ENCODE data around the gene ZNF850. TPM values are rescaled to one million over a fixed set of nuclear protein-coding genes. Genes with fewer than 3 reads are reported as not detected.

The ZNF850 gene
- total RNA-seq (4.2 TPM), polyA plus RNA-seq (ENCODE audit: insufficient read depth, low read depth, low replicate concordance) (0.09 TPM)
- long read RNA-seq, donor 1, full-length matches to known transcripts = 1 of 1 reads
- long read RNA-seq, donor 1, partial matches to known transcripts = 0 of 1 reads
- long read RNA-seq, donor 1, other reads (novel, unspliced or antisense) = 0 of 1 reads
- long read RNA-seq, donor 2, partial matches to known transcripts = 5 of 5 reads
- long read RNA-seq, donor 2, other reads (novel, unspliced or antisense) = 0 of 5 reads
- long read RNA-seq, donor 3, full-length matches to known transcripts = 1 of 1 reads
- long read RNA-seq, donor 3, partial matches to known transcripts = 0 of 1 reads
- long read RNA-seq, donor 3, other reads (novel, unspliced or antisense) = 0 of 1 reads
- long read RNA-seq, donor 4, partial matches to known transcripts = 5 of 5 reads
- long read RNA-seq, donor 4, other reads (novel, unspliced or antisense) = 0 of 5 reads
- long read RNA-seq, donor 5 = 0 reads
- long read RNA-seq, donor 6, partial matches to known transcripts = 6 of 6 reads
- long read RNA-seq, donor 6, other reads (novel, unspliced or antisense) = 0 of 6 reads
- long read RNA-seq, donor 7 = 0 reads
- long read RNA-seq, donor 8, full-length matches to known transcripts = 1 of 1 reads
- long read RNA-seq, donor 8, partial matches to known transcripts = 0 of 1 reads
- long read RNA-seq, donor 8, other reads (novel, unspliced or antisense) = 0 of 1 reads
- long read RNA-seq, donor 9 = 0 reads
- long read RNA-seq, donor 10, partial matches to known transcripts = 23 of 23 reads
- long read RNA-seq, donor 10, other reads (novel, unspliced or antisense) = 0 of 23 reads

DNA sequence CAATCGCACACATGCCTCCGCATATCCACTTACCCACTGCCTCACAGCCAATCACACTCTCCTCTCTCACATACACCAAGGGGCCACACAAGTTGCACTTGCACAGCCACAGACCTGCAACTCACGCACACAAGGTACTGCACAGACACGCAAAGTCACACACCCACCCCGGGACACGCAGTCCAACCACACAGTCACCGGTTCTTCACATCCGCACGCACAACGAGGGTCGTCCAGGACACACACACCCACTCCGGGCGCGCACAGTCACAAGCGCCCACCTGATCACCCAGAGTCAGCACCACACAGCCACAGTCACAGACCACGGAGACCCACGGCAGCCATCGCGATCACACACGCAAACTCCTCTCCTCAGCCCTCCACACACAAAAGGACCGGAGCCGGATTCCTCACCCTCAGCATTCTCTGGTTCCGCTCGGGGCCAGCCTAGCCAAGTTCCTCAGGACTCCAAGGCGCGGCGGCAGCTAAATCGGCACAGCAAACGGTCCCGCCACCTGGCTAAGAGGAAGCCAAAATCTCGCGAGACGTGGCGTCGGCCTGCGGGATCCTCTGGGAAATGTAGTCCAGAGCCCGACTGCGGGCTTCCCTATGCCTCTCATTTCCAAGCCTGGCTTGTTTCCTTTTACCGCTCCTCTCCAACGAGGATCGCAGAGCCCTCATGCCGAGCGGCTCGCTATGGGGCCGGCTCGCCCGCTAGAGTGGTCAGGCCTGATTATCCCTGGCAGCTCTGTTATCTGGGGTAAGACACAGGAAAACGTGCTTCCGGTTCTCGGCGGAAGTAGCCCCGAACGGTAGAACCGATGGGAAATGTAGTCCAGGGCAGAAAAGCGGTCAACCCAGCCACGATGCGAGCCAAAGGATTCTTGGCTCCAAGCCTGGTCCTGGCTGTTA is at the start of gene ZNF850:
Gene ZNF850 (minus strand): TSS at position 497 of the 912 bp plus-strand sequence. CDS start 10,201 bp downstream, outside the sequence.
- Histone ChIP-seq H3K4me3 (ENCODE audit: low read length in 3 of 3) (peak within 1 kb of the TSS; percentile 83 to 98 (median 97)), H3K4me1 (ENCODE audit: control insufficient read depth in 2 of 3, insufficient read depth in 2 of 3, low read depth in 1 of 3, low read length in 3 of 3) (peaks cover 0 to 8% (median 7%) of the 10 kb centered on the region in 3 donors), H3K9me3 (ENCODE audit: control insufficient read depth in 2 of 3, insufficient read depth in 1 of 3, low read length in 3 of 3) (no peaks in the 10 kb centered on the region), H3K27me3 (ENCODE audit: control insufficient read depth, insufficient read depth, low read length) (no peaks in the 10 kb centered on the region), H3K9ac (ENCODE audit: low read length in 3 of 3) (peak within 1 kb of the TSS; percentile 58 to 97 (median 71)), H3K27ac (ENCODE audit: low read depth in 2 of 2, low read length in 2 of 2) (peak within 1 kb of the TSS; percentile 72 to 93), H3K36me3 (ENCODE audit: control insufficient read depth in 2 of 3, insufficient read depth in 3 of 3, low read length in 3 of 3) (no peaks in the 10 kb centered on the region)
- TF ChIP-seq CTCF (IDR thresholded peaks at IDR 0.05; ENCODE audit: borderline replicate concordance, extremely low read depth, insufficient read depth) = no peak
- intact Hi-C loops (cut with DNase I) = no loop called here
- peak; percentile 95 to 98 (median 98) for DNase-seq
- no peak for FAIRE-seq

GRCh38 chr19:36821758-36822157 is 49.2 kb upstream of the ZNF850 start:
- no peaks in the 10 kb centered on the region for H3K27me3 ChIP-seq (ENCODE audit: control insufficient read depth, insufficient read depth, low read length)
- FAIRE-seq (no peak), DNase-seq (no peak)
- no peak for TF ChIP-seq CTCF (IDR thresholded peaks at IDR 0.05; ENCODE audit: borderline replicate concordance, extremely low read depth, insufficient read depth)
- H3K9me3 ChIP-seq (ENCODE audit: control insufficient read depth in 2 of 3, insufficient read depth in 1 of 3, low read length in 3 of 3) = peaks cover 9 to 87% (median 66%) of the 10 kb centered on the region in 3 donors
- H3K4me1 ChIP-seq (ENCODE audit: control insufficient read depth in 2 of 3, insufficient read depth in 2 of 3, low read depth in 1 of 3, low read length in 3 of 3) = no peaks in the 10 kb centered on the region
- peak overlapping the region in 1 of 3 donors; percentile 32 for H3K4me3 ChIP-seq (ENCODE audit: low read length in 3 of 3)
- peaks cover 20 to 65% (median 50%) of the 10 kb centered on the region in 3 donors for H3K36me3 ChIP-seq (ENCODE audit: control insufficient read depth in 2 of 3, insufficient read depth in 3 of 3, low read length in 3 of 3)
- H3K27ac ChIP-seq (ENCODE audit: low read depth in 2 of 2, low read length in 2 of 2) = no peak overlapping the region
- intact Hi-C loops (cut with DNase I) = no loop called here
- H3K9ac ChIP-seq (ENCODE audit: low read length in 3 of 3) = no peak overlapping the region

DNA sequence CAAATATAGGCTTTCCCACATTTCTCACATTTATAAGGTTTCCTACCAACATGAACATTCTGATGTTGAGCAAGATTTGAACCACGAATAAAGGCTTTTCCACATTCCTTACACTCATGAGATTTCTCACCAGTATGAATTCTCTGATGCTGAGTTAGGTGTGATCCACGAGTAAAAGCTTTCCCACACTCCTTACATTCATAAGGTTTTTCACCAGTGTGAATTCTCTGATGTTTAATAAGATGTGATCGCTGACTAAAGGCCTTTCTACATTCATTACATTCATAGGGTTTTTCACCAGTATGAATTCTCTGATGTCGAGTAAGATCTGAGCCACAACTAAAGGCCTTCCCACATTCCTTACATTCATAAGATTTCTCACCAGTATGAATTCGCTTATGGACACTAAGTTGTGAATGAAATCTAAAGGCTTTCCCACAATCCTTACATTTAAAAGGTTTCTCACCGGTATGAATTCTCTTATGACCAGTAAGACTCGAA is 46.6 kb upstream of the ZNF850 start:
- H3K36me3 ChIP-seq (ENCODE audit: control insufficient read depth in 2 of 3, insufficient read depth in 3 of 3, low read length in 3 of 3) = peaks cover 14 to 54% (median 33%) of the 10 kb centered on the region in 3 donors
- FAIRE-seq = no peak

More for the DNA sequence above, 46.6 kb upstream of the ZNF850 start:
- no peak for DNase-seq
- Histone ChIP-seq H3K9me3 (ENCODE audit: control insufficient read depth in 2 of 3, insufficient read depth in 1 of 3, low read length in 3 of 3) (peaks cover 9 to 90% (median 69%) of the 10 kb centered on the region in 3 donors), H3K4me3 (ENCODE audit: low read length in 3 of 3) (peak overlapping the region in 2 of 3 donors; percentile 24 to 33), H3K4me1 (ENCODE audit: control insufficient read depth in 2 of 3, insufficient read depth in 2 of 3, low read depth in 1 of 3, low read length in 3 of 3) (no peaks in the 10 kb centered on the region), H3K27ac (ENCODE audit: low read depth in 2 of 2, low read length in 2 of 2) (no peak overlapping the region), H3K27me3 (ENCODE audit: control insufficient read depth, insufficient read depth, low read length) (no peaks in the 10 kb centered on the region), H3K9ac (ENCODE audit: low read length in 3 of 3) (no peak overlapping the region)
- no peak for TF ChIP-seq CTCF (IDR thresholded peaks at IDR 0.05; ENCODE audit: borderline replicate concordance, extremely low read depth, insufficient read depth)
- intact Hi-C loops (cut with DNase I) = no loop called here
